Right lobe of liver (tissue), 6 donors: Measurements from ENCODE around the gene CCL13. TPM values are rescaled to one million over a fixed set of nuclear protein-coding genes. Genes with fewer than 3 reads are reported as not detected.

Source experiments
- ATAC-seq, 4 donors: fragments of 200-7000 bp; cut with Tn5 transposase; one replicate each; pipeline ENCODE4 v1.9.1; 2020; ENCODE audit warnings: mild to moderate bottlenecking in 4 of 4, moderate library complexity in 4 of 4
- DNase-seq, 3 donors: peaks; one replicate each; pipeline ENCODE4 v3.0.0-alpha.2; 2020
- H3K27ac ChIP-seq, 3 donors: fragments of 200-600 bp; one replicate each; pipeline ENCODE4 v1.8.0; 2022
- H3K27me3 ChIP-seq, 2 donors: fragments of 200-600 bp; one replicate each; pipeline ENCODE4 v1.8.0; 2022
- H3K36me3 ChIP-seq, 4 donors: fragments of 200-600 bp; sonication (generic) in 1 of 4; one replicate each; pipeline versions ENCODE4 v1.5.1 to v1.8.0; 2017 to 2022; ENCODE audit warnings: control low read depth in 1 of 4
- H3K4me1 ChIP-seq, 4 donors: fragments of 200-600 bp; sonication (generic) in 1 of 4; one replicate each; pipeline versions ENCODE4 v1.5.1 to v1.8.0; 2017 to 2022; ENCODE audit warnings: control low read depth in 1 of 4
- H3K4me3 ChIP-seq, 3 donors: fragments of 200-600 bp; one replicate each; pipeline ENCODE4 v1.8.0; 2022
- H3K9me3 ChIP-seq, 4 donors: fragments of 200-600 bp; sonication (generic) in 1 of 4; one replicate each; pipeline versions ENCODE4 v1.5.1 to v1.8.0; 2017 to 2022; ENCODE audit warnings: control low read depth in 1 of 4
- CTCF ChIP-seq, 4 donors: fragments of 200-600 bp in 3 of 4; fragments of 450-650 bp in 1 of 4; IDR thresholded peaks; one replicate each; pipeline versions ENCODE4 v1.5.1 to v1.8.0; 2016 to 2022; ENCODE audit warnings: antibody characterized with exemption in 4 of 4, mild to moderate bottlenecking in 2 of 4
- POLR2A ChIP-seq: fragments of 450-650 bp; IDR thresholded peaks from one replicate; pipeline ENCODE4 v1.6.1; 2017; ENCODE audit warnings: antibody characterized with exemption, mild to moderate bottlenecking
- WGBS: methylation state at CpG from one replicate; pipeline ENCODE4 v1.1.6; 2018; ENCODE audit warnings: low coverage, low lambda C conversion rate; ENCODE audit not compliant: insufficient coverage; ENCODE audit errors: missing lambda C conversion rate; 5-methylcytosine and 5-hydroxymethylcytosine counted together
- intact Hi-C, 2 donors: fragments of 100-400 bp; cut with DNase I; formaldehyde crosslinking; loops; one replicate each; pipeline versions ENCODE4 v1.11.2 to v1.14.1; 2022
- total RNA-seq, 6 experiments: library from RNA; depleted of rRNA in 2 of 6; stranded (reverse); fragments of >200 nt in 2 of 6; fragmentation: NEBNext Ultra II Directional in 3 of 6; extraction: Animal tissue kit (Norgen Biotek cat#: 25700) in 3 of 6; gene quantifications; one replicate each; pipeline versions ENCODE4 v1.1.0 to v1.2.4, GENCODE V29; 2016 to 2023
- donor health status: DM: no; HTN: yes; CAD: no.
- donor health status: DM: no; HTN: no; CAD: no.
- donor health status: DM: no; HTN: no; CAD: no.
- donor health status: DM: no; HTN: yes; CAD: no.
- donor health status: DM: no; HTN: yes; CAD: no.

Gene CCL13
- total RNA-seq, 6 experiments from 2014 or later = 0.27 TPM; not detected in 5

- Histone ChIP-seq H3K36me3 (no peaks in the 10 kb centered on the region), H3K4me1 (no peaks in the 10 kb centered on the region), H3K9me3 (no peaks in the 10 kb centered on the region), H3K27ac (no peak overlapping the region), H3K4me3 (no peak overlapping the region), H3K27me3 (no peaks in the 10 kb centered on the region)
- 35% methylated on average over 4 of the region's 5 CpGs for WGBS
- intact Hi-C loops = no loop called here
- DNase-seq (no peak), ATAC-seq (peak in 3 of 4 donors; percentile 32 to 47 (median 37))
- no peak for TF ChIP-seq POLR2A
- no peak for TF ChIP-seq CTCF (IDR thresholded peaks at IDR 0.05)
These were observed 30.6 kb downstream of the CCL13 start for GRCh38 chr17:34386697-34387550.

- no peak overlapping the region for H3K27ac ChIP-seq
- WGBS = 81% methylated on average over 3 of the region's 5 CpGs
- DNase-seq = no peak
- intact Hi-C loops = no loop called here
- no peaks in the 10 kb centered on the region for H3K4me1 ChIP-seq
- no peaks in the 10 kb centered on the region for H3K9me3 ChIP-seq
- no peak overlapping the region for H3K4me3 ChIP-seq
- no peak for TF ChIP-seq POLR2A
- no peak for TF ChIP-seq CTCF (IDR thresholded peaks at IDR 0.05)
- H3K36me3 ChIP-seq = no peaks in the 10 kb centered on the region
- ATAC-seq = no peak
- no peaks in the 10 kb centered on the region for H3K27me3 ChIP-seq
These were observed 31.3 kb downstream of the CCL13 start for GRCh38 chr17:34387566-34387965.

GRCh38 chr17:34389126-34389750 is 33.0 kb downstream of the CCL13 start:
- ATAC-seq (no peak), DNase-seq (no peak)
- TF ChIP-seq CTCF (IDR thresholded peaks at IDR 0.05) (no peak), POLR2A (no peak)
- H3K9me3 ChIP-seq = no peaks in the 10 kb centered on the region
- no peaks in the 10 kb centered on the region for H3K27me3 ChIP-seq
- no peak overlapping the region for H3K27ac ChIP-seq
- H3K4me3 ChIP-seq = no peak overlapping the region
- 54% methylated on average over 6 of the region's 6 CpGs for WGBS
- intact Hi-C loops = no loop called here
- H3K4me1 ChIP-seq = no peaks in the 10 kb centered on the region
- H3K36me3 ChIP-seq = no peaks in the 10 kb centered on the region

- WGBS = no CpG with 5 or more reads among the region's 4 CpGs
- intact Hi-C loops = no loop called here
- H3K9me3 ChIP-seq = no peaks in the 10 kb centered on the region
- ATAC-seq = no peak
- no peak overlapping the region for H3K4me3 ChIP-seq
- no peaks in the 10 kb centered on the region for H3K36me3 ChIP-seq
- no peak overlapping the region for H3K27ac ChIP-seq
- no peak for DNase-seq
- H3K27me3 ChIP-seq = no peaks in the 10 kb centered on the region
- TF ChIP-seq CTCF (IDR thresholded peaks at IDR 0.05) (no peak), POLR2A (no peak)
- H3K4me1 ChIP-seq = no peaks in the 10 kb centered on the region
These were observed 34.4 kb downstream of the CCL13 start for GRCh38 chr17:34390649-34391048.
